AG04449 (cell line): ENCODE data around the gene CAMTA1.
"Not testable (repeated sequence)": the region's sequence is repeated elsewhere in the genome, so short reads cannot be mapped to it uniquely, and the experiment has no call there.

Experiments
- CTCF ChIA-PET: fragments of 350-600 bp; formaldehyde crosslinking; extraction: SDS; loops from one replicate; lab custom pipeline; 2021; ENCODE audit warnings: antibody characterized with exemption; lab: Yijun Ruan, JAX
- POLR2A ChIA-PET: fragments of 400-600, 350-600 bp; formaldehyde crosslinking; extraction: SDS; loops from one replicate; lab custom pipeline; 2020; ENCODE audit warnings: antibody characterized with exemption, inconsistent platforms; lab: Yijun Ruan, JAX
- DNase-seq: peaks from one replicate; pipeline ENCODE4 v3.0.0-alpha.2; 2010; ENCODE audit warnings: low read depth, low spot score
- H3K4me3 ChIP-seq: 2 replicates; pipeline ENCODE4 v1.5.1; 2011; ENCODE audit warnings: low read depth, mild to moderate bottlenecking, control low read depth, low read length
- TF ChIP-seq, protein P1 (sequence below): IDR thresholded peaks from one replicate; pipeline ENCODE4 v1.5.1; 2011; ENCODE audit warnings: mild to moderate bottlenecking, moderate library complexity, low read length, control low read depth, inconsistent platforms; ENCODE audit not compliant: insufficient read depth; ENCODE audit errors: missing control alignments

CAMTA1 gene

GRCh38 chr1:6913086-6913485 lies 127.8 kb downstream of the CAMTA1 start:
- POLR2A ChIA-PET = no interaction called here
- TF ChIP-seq, protein P1, sequence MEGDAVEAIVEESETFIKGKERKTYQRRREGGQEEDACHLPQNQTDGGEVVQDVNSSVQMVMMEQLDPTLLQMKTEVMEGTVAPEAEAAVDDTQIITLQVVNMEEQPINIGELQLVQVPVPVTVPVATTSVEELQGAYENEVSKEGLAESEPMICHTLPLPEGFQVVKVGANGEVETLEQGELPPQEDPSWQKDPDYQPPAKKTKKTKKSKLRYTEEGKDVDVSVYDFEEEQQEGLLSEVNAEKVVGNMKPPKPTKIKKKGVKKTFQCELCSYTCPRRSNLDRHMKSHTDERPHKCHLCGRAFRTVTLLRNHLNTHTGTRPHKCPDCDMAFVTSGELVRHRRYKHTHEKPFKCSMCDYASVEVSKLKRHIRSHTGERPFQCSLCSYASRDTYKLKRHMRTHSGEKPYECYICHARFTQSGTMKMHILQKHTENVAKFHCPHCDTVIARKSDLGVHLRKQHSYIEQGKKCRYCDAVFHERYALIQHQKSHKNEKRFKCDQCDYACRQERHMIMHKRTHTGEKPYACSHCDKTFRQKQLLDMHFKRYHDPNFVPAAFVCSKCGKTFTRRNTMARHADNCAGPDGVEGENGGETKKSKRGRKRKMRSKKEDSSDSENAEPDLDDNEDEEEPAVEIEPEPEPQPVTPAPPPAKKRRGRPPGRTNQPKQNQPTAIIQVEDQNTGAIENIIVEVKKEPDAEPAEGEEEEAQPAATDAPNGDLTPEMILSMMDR = no peak
- CTCF ChIA-PET = interaction anchor here (1.1 to 3.4 kb wide), 2 partner anchors 24 to 86 kb away, joined by 3 to 17 read pairs; no protein-coding TSS in a partner anchor
- no peak overlapping the region for H3K4me3 ChIP-seq
- DNase-seq = no peak

- TF ChIP-seq, protein P1 = no peak
- no peak overlapping the region for H3K4me3 ChIP-seq
- ChIA-PET POLR2A (no interaction called here), CTCF (interaction anchor here (0.9 to 1.0 kb wide), 2 partner anchors 24 to 195 kb away, joined by 3 read pairs; no protein-coding TSS in a partner anchor)
- DNase-seq = no peak
Measured at GRCh38 chr1:6914706-6915105, 129.5 kb downstream of the CAMTA1 start.

- POLR2A ChIA-PET = no interaction called here
- no peak for DNase-seq
- TF ChIP-seq, protein P1 = no peak
- H3K4me3 ChIP-seq = no peak overlapping the region
- CTCF ChIA-PET = no interaction called here
Measured at GRCh38 chr1:6915999-6916565, 130.8 kb downstream of the CAMTA1 start.

DNA sequence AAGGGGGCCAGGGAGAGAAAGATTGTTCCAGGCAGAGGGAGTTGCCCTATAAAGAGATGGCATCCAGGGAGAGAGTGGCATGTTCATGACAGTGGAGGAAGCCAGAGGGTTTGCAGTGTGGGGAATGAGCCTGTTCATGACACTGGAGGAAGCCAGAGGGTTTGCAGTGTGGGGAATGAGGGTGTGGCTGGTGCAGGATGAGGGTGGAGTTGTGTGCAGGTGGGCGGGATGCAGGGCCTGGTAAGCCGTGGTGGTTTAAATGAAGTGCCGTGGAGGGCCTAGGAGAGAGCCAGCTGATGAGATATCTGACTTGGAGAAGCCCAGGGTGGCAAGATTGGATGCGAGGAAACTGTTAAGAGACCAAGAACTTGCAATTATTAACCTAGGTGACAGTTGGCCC lies 131.8 kb downstream of the CAMTA1 start:
- TF ChIP-seq, protein P1 = no peak
- CTCF ChIA-PET = no interaction called here
- no peak overlapping the region for H3K4me3 ChIP-seq

DNA sequence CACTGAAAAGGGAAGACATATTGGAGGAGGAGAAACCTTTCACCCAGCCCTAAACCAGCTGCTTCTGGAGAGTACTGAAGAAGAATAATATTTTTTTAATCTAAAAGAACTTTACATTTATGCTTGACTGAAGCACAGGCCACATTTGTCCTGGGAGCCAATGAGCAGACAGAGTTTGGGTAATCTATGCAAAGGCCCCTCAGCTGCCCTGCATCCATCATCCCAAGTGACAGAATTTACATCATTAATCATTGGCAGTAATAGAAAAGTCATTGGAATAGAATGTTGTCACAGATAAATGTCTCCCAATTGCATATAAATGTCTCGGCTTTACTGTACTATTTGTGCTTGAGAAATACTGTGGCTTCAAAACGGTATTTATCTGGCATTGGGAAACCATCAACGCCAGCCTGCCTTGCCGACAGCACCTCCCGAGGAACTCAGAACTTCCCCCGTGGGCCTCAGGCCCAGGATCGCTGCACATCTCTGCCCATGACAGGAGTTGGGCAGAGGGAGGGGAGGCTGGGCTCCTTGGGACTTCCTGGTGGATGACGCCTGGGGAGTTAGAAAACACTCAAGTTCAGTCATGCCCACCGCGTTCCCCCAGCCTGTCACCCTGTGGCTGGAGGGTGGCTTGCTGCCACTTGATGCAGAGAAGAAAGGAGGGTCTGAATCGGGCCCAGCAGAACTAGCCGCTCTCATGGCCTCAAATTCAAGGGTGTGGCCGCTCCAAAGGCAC lies 133.1 kb downstream of the CAMTA1 start:
- POLR2A ChIA-PET = no interaction called here
- no peak overlapping the region for H3K4me3 ChIP-seq
- CTCF ChIA-PET = no interaction called here
- TF ChIP-seq, protein P1 = no peak
- no peak for DNase-seq

More for the DNA sequence above, 131.8 kb downstream of the CAMTA1 start:
- POLR2A ChIA-PET = no interaction called here
- no peak for DNase-seq

DNA sequence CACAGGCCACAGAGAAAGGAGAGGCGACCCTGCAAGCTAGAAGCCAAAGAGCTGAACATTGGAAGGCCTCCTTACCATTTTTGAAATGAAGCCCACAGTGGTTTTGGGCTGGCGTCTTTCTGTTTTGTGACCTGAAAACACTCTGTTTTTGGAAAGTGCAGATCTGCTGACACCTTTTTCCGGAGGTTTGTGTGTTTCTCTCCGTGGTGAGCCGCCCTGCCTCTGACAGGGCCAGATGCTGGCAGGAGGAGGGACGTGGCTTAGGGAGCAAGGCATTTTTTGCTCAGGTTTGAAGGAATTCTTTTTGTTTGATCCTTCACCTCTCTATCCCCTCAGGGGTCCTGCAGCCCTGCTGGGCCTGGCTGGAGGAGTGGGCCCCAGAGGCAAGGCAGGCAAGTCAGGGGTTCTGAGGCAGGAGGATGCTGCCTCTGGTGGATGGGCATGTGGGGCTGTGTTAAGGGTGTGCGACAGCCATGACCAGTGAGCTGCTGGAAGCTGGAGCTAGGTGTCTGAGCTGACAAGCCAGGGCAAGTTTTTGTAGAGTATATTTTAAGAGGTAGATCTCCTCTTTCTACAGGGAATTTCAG lies 133.8 kb downstream of the CAMTA1 start:
- ChIA-PET CTCF (no interaction called here), POLR2A (no interaction called here)
- TF ChIP-seq, protein P1 = no peak
- H3K4me3 ChIP-seq = no peak overlapping the region
- no peak for DNase-seq

- DNase-seq, CTCF ChIA-PET, H3K4me3 ChIP-seq, POLR2A ChIA-PET: not testable (repeated sequence)
Measured at GRCh38 chr1:6921506-6921905, 136.3 kb downstream of the CAMTA1 start.
